ENCODE results near the gene ZBTB40. TPM values are rescaled to one million over a fixed set of nuclear protein-coding genes. Genes with fewer than 3 reads are reported as not detected.
A peak's percentile ranks its signal among the peaks of the same experiment; 100 is the strongest.

ZBTB40 gene
- total RNA-seq, 1 experiment from 2014 or later = 17.0 TPM

DNA sequence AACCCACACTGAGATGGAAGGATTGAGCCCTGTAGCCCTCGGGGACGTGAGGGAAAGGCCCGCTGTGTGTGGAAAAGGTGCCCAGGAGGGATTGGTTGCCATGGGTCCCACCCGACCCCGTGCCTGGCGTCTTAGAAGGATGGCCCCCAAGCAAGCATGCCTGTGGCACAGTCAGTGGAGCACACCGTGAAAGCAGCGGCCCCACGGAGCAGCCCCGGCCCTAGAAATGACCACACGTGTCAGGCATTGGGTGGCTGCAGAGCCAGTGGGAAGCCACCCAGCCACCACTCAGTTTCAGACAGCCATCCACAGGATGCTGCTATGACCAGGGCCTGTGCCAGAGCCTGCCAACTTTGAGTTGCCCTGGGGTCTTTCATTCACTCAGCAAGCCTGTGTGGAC lies 98.4 kb downstream of the ZBTB40 start:
- H3K4me3 ChIP-seq (ENCODE audit: insufficient read depth, low read depth, low read length) = no peak overlapping the region
- no peak for DNase-seq
- peaks cover 2% of the 10 kb centered on the region; the same call in 1 of the 2 replicates for H3K27me3 ChIP-seq (ENCODE audit: control insufficient read depth, insufficient read depth, low read length)
- H3K36me3 ChIP-seq (replicated peaks; ENCODE audit: control insufficient read depth, insufficient read depth, low read length) = no peaks in the 10 kb centered on the region

DNA sequence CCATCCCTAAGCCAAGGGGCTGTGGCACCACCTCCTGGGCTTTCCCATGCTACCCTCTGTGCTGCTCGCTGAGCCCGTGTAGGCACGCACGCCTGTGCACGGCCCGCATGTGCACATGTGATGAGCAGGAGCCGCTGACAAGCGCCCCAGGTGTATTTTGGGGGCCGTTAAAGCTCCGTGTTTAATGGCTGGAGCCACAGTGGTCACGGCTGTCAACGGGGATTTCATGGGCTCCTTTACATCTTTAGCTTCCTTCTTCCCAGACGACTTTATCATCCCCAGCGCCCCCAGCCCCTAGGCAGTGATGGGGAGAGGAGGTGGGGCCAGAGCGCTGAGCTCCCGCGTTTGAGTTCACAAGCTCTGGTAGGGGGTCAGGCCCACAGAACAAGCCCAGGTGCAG lies 99.9 kb downstream of the ZBTB40 start:
- no peak for DNase-seq
- Histone ChIP-seq H3K4me3 (ENCODE audit: insufficient read depth, low read depth, low read length) (no peak overlapping the region), H3K27me3 (ENCODE audit: control insufficient read depth, insufficient read depth, low read length) (peaks cover 2% of the 10 kb centered on the region; the same call in 1 of the 2 replicates), H3K36me3 (replicated peaks; ENCODE audit: control insufficient read depth, insufficient read depth, low read length) (no peaks in the 10 kb centered on the region)

DNA sequence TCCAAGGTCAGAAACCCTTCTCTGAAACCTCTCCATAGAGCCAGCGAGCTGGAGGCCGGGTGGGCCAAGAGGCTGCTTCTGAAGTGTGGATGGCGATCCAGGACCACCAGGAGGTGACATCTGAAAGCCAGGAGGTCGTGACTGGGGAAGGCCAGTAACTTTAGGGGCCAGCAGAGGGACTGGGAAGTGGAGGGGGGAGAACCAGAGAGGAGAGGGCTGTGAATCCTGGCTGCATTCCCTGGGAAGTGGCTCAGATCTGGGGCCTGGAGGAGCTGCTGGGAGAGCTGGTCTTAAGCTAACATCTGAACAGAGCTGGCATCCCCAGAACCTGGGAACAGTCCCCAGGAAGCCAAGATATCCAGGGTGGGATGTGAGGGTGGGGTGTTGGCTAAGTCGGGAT lies 100.4 kb downstream of the ZBTB40 start:
- no peaks in the 10 kb centered on the region for H3K36me3 ChIP-seq (replicated peaks; ENCODE audit: control insufficient read depth, insufficient read depth, low read length)
- peaks cover 1% of the 10 kb centered on the region; the same call in 1 of the 2 replicates for H3K27me3 ChIP-seq (ENCODE audit: control insufficient read depth, insufficient read depth, low read length)
- DNase-seq = peak; percentile 68
- H3K4me3 ChIP-seq (ENCODE audit: insufficient read depth, low read depth, low read length) = no peak overlapping the region

DNA sequence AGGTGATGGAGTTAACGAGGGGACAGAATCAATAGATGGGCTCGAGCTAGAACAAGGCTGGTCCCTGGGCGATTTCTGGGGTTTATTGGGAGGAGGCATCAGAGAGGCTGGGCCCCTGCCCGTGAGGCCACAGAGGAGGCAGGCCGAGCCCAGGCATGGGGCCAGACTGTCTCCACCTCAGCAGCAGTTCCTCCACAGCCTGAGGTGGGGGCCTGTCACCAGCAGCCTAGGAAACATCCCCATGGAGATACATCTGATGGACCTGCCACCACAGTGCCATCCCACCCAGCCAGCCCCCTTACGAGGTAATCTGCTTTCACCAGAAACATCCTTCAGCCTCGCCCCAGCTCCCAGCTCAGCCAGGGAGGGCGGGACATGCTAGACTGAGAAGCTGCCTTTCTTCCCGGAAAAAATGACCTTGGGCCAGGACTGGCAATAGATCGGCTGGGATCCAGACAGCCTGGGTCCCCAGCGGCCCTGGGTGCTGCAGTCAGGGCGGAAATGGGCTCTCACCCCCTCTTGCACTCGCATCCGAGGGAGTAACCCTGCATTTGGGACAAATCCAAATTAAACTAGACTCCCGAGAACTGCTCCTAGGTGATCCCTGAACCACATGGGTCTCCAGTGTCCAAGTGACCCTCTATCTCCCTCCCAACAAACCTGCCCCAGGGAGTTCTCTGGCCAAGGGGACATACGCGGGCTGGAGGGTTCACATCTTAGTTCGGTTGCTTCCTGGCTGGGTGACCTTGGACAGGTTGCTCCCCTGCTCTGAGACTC lies 101.6 kb downstream of the ZBTB40 start:
- Histone ChIP-seq H3K4me3 (ENCODE audit: insufficient read depth, low read depth, low read length) (no peak overlapping the region), H3K36me3 (replicated peaks; ENCODE audit: control insufficient read depth, insufficient read depth, low read length) (no peaks in the 10 kb centered on the region), H3K27me3 (ENCODE audit: control insufficient read depth, insufficient read depth, low read length) (peaks cover 4% of the 10 kb centered on the region)
- DNase-seq = no peak

DNA sequence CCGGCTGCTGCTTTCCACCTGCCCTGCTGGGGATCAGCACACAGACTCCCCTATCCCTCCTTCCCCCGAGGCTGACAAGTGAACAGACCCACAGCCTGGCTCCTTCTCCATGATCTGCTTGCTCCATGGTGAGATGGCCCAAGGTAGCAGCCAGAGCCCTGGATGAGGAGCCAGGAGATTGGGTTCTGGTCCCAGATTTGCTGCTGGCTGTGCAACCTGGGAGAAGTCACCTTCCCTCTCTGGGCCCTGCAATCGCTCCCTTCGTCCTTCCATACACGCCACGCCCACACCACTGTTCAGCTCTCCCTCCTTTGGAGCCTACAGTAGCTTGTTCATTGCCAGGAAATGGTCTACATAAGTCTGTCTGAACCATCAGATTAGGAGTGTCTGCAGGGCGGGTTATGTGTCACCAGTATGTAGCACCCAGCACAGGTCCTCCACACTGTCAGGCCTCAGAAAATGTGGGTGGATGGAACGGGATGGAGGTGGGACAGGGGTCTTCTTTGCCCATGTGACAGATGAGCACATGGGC lies 102.4 kb downstream of the ZBTB40 start:
- Histone ChIP-seq H3K27me3 (ENCODE audit: control insufficient read depth, insufficient read depth, low read length) (peaks cover 4% of the 10 kb centered on the region), H3K4me3 (ENCODE audit: insufficient read depth, low read depth, low read length) (no peak overlapping the region), H3K36me3 (replicated peaks; ENCODE audit: control insufficient read depth, insufficient read depth, low read length) (no peaks in the 10 kb centered on the region)
- DNase-seq = no peak

DNA sequence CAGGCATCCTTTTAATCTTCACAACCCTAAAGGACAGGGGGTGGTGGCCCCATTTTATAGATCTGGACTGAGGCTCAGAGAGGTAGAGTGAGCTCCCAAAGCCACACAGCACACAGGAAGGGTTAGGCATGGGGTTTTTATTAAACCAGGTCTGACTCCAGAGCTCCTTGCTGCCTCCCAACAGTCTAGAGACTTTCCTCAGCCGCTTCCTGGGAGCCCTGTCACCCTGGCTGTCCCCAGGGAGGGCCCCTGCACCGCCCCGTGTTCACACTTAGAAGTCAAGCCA lies 103.7 kb downstream of the ZBTB40 start:
- H3K27me3 ChIP-seq (ENCODE audit: control insufficient read depth, insufficient read depth, low read length) = peaks cover 7% of the 10 kb centered on the region
- H3K36me3 ChIP-seq (replicated peaks; ENCODE audit: control insufficient read depth, insufficient read depth, low read length) = no peaks in the 10 kb centered on the region
- no peak overlapping the region for H3K4me3 ChIP-seq (ENCODE audit: insufficient read depth, low read depth, low read length)
- no peak for DNase-seq

DNA sequence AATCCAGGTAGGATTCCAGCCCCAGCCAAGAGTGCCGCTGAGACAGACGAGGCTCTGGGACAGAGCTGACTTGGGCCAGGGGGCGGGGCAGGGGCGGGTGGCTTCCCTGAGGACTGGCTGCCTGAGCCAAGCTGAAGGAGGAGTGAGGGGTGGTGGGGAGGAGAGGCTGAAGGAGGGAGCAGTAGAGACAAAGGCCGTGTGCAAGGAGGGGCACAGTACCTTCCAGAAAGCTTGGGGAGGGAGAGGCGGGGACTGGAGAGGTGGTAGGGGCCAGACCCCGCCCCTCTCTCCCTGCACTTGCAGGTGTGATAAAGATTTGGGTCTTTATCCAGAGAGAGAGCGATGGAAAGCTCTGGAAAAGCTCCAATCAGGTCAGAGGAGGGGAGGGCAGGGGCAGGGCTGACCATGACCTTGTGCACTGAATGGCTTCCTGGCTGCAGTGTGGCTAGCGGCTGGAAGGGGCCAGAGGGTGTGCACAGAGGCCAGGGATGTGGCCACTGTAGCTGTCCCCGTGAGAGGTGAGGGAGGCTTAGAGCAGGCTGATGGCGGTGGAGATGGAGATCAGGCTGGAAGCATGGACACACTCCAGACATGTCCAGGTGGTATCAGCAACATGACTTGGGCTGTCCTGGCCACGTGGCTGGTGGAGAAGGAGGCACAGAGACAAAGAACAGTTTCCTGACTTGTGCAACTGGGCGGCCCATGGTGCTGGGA lies 104.9 kb downstream of the ZBTB40 start:
- peak; percentile 93 for DNase-seq
- H3K36me3 ChIP-seq (replicated peaks; ENCODE audit: control insufficient read depth, insufficient read depth, low read length) = no peaks in the 10 kb centered on the region
- H3K4me3 ChIP-seq (ENCODE audit: insufficient read depth, low read depth, low read length) = no peak overlapping the region
- H3K27me3 ChIP-seq (ENCODE audit: control insufficient read depth, insufficient read depth, low read length) = peaks cover 15% of the 10 kb centered on the region

DNA sequence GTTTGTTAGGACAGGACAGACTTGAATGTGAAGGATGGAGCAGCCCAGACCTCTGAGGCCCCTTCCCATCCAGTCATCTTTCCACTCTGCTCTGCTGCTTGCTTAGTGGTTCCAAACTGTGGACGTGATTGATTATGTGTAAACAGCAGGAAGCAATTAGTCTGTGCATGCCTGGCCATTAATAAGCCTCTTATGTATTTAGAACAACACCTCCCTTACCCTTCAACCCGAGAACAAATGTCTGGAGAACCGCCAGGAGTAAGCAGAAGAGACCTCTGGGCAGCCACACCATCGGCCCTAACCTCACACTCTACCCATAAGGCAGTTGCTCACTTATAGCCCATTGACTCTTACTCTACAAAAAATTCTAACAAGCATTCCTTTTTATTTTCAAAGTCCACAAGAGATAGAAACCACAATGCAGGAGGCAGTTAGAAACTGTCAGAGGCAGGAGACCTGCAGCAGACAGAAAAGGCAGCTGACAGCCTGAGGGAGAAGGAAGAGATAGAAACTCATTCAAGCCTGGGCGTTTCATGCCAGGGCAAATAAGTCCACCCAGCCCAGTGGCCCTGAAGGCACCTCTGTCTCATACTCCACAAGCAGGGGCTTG lies 105.8 kb downstream of the ZBTB40 start:
- no peak for DNase-seq
- no peaks in the 10 kb centered on the region for H3K36me3 ChIP-seq (replicated peaks; ENCODE audit: control insufficient read depth, insufficient read depth, low read length)
- peaks cover 24% of the 10 kb centered on the region for H3K27me3 ChIP-seq (ENCODE audit: control insufficient read depth, insufficient read depth, low read length)
- H3K4me3 ChIP-seq (ENCODE audit: insufficient read depth, low read depth, low read length) = no peak overlapping the region

DNA sequence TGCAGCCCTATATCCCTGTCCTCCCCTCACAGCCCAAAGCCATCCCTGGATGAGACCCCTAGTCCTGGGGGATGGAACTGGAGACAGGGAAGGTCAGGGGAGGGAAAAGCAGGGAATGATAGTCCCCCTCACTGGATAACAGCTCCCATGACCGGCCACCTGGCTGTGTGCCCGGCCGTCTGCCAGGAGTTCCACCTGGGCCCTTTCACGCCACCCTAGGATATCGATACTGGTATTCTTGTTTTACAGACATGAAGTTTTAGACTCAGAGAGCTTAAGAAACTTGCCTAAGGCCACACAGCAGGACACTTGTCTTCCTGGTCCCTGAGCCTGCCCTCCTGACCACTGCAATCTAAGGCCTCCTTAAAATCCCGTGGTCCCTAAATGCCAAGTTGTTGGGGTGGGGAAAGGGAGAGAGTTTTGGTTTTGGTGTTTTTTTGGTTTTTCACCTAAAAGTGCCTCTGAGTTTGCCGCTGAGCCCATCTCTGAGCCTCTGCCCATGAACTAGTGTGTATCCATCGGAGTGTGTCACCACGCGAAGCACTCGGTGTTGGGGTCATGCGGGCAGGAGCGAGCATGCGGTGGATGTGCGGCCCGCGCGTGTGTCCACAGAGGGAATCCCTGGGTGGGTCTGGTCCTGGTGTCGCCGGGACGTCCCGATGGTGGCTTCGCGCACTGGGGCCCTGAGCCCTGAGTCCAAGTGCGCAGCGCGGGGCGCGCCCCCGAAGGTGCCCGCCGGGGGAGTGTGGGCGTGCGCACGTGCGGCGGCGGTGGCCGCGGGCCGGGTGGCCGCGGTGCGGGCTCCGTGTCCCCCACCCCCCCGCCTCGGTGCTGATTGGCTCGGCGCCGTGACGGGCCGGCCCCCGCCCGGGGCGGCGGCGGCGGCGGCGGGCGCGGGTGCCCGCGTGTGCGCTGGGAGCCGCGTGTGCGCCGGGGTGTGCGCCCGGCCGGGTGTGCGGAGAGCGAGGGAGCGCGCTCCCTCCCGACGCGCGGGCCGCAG lies 111.2 kb downstream of the ZBTB40 start, which contains the start of gene EPHA8:
TSS of gene EPHA8 (plus strand) at position 906 of the 1,000 bp plus-strand sequence. CDS start 147 bp downstream, outside the sequence.
- peak; percentile 91 for DNase-seq
- peaks cover 43% of the 10 kb centered on the region for H3K27me3 ChIP-seq (ENCODE audit: control insufficient read depth, insufficient read depth, low read length)
- no peaks in the 10 kb centered on the region for H3K36me3 ChIP-seq (replicated peaks; ENCODE audit: control insufficient read depth, insufficient read depth, low read length)
- peak within 1 kb of the TSS; percentile 47 for H3K4me3 ChIP-seq (ENCODE audit: insufficient read depth, low read depth, low read length)

DNA sequence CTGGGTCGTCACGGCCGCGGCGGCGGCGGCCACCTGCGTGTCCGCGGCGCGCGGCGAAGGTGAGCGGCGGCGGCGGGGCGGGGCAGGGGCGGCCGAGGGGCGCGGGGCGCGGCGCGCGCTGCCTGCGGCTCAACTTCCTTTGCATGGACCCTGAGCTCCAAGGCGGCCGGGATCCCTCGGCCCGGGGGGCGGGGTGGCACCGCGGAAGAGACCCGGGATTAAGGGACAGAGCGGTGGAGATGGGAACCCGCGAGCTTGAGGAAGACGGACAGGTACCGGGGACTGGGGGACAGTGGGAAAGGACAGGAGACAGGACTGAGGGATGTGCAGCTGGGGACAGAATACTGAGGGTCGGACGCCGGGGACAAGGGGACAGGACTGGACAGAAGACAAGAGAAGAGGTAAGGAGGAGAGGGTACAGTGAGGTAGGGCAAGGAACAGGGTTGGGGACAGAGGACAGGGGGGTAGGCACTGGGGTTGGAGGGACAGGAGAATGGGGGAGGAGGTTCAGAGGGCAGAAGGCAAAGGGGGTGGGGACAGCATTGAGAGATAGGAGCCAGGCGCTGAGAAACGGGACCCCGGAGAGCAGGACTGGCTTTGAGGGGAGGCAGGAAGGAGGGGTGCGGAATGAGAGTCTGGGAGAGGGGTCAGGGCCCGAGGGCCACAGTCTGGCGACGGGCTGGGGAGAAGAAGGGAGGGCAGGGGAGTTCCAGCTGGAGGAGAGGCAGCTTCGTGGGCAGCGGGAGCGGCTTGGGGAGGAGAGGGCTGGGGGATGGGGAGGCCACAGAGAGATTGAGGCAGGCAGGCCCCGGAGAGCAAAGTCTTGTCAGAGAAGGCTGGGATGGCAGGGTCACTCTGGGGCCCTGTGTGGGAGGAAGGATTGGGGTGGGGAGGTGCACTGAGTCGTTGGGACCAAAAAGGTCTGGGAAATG lies 112.3 kb downstream of the ZBTB40 start:
- Histone ChIP-seq H3K36me3 (replicated peaks; ENCODE audit: control insufficient read depth, insufficient read depth, low read length) (no peaks in the 10 kb centered on the region), H3K4me3 (ENCODE audit: insufficient read depth, low read depth, low read length) (peak overlapping the region; percentile 44), H3K27me3 (ENCODE audit: control insufficient read depth, insufficient read depth, low read length) (peaks cover 43% of the 10 kb centered on the region)
- peak; percentile 84 for DNase-seq

DNA sequence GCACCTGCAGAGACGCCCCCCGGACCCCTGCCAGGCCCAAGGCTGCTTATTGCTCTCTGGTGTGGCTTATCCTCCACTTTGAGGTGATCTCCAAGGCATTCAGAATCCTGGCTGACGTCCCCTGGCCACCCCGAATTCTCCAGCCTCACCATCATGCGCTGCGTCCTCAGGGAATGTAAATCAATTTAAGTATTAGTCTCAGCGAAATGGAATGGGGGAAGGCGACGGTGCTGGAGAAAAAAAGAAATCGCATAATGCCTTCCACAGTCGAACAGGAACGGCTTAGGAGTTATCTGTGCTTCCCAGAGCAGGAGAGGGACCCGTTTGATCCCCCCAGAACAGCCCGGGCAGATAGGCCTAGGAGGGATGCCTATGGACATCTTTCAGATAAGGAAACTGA lies 114.5 kb downstream of the ZBTB40 start:
- peaks cover 36% of the 10 kb centered on the region for H3K27me3 ChIP-seq (ENCODE audit: control insufficient read depth, insufficient read depth, low read length)
- DNase-seq = no peak
- no peak overlapping the region for H3K4me3 ChIP-seq (ENCODE audit: insufficient read depth, low read depth, low read length)
- no peaks in the 10 kb centered on the region for H3K36me3 ChIP-seq (replicated peaks; ENCODE audit: control insufficient read depth, insufficient read depth, low read length)

DNA sequence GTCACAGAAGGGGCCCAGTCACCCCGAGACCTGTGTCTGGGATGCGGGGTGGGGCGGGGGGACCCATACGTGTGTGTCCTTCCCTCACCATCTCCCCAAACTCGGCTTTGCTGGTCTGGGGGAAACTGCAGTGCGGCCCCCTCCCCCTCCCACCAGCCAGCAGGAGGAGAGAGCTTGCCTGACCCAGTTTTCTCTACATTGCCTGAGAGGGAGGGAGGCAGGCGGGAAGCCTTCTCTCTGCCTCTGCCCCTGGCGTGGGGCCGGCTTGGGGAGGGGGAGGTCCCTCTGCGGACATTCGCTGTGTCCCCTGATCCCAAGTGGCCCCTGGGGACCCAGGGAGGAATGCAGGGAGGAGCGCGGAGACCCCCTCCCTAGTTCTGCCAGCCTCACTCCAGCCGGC lies 115.5 kb downstream of the ZBTB40 start:
- Histone ChIP-seq H3K27me3 (ENCODE audit: control insufficient read depth, insufficient read depth, low read length) (peaks cover 26% of the 10 kb centered on the region), H3K4me3 (ENCODE audit: insufficient read depth, low read depth, low read length) (no peak overlapping the region), H3K36me3 (replicated peaks; ENCODE audit: control insufficient read depth, insufficient read depth, low read length) (no peaks in the 10 kb centered on the region)
- peak; percentile 77 for DNase-seq

DNA sequence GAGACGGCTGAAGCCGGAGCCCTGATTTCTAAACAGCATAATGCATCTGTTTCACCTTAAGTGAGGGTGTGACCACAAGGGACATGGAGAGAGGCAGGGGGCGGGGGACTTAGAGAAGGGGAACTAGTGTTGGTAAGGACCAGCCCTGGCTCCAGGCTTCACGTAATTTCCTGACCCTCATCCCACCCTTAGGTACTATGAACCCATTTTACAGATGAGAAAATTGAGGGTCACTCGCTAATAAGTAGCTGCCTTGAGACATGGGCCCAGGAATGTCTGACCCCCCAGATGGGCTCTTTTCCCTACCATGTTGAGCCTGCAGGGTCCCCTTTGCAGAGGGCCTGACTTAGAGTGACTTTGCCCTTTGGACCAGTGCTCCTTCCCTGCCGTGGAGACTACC lies 116.3 kb downstream of the ZBTB40 start:
- no peak overlapping the region for H3K4me3 ChIP-seq (ENCODE audit: insufficient read depth, low read depth, low read length)
- H3K36me3 ChIP-seq (replicated peaks; ENCODE audit: control insufficient read depth, insufficient read depth, low read length) = no peaks in the 10 kb centered on the region
- H3K27me3 ChIP-seq (ENCODE audit: control insufficient read depth, insufficient read depth, low read length) = peaks cover 18% of the 10 kb centered on the region
- no peak for DNase-seq

Measured in H7 (cell line).